ENCODE measurements around the gene PRKN.

PRKN gene

DNA sequence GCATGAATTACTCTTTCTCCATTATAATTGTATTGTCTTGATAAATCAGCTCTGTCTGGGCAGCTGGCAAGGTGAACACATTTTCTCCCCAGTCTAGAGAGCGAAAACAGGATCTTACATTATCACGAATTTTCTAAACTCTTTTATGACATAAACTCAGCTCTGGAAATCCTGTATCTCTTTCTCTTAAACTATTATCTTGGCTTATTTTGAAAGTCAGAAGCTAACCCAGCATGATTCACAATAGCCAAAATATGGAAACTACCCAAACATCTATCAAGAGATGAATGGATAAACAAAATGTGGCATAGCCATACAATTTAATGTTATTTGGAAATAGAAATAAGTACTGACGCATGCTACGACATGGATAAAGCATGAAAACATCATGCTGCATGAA lies 1427.8 kb downstream of the PRKN start:
- Histone ChIP-seq H3K36me3 (no peaks in the 10 kb centered on the region), H3K9ac (no peak overlapping the region), H3K4me1 (no peaks in the 10 kb centered on the region), H3K9me3 (replicated peaks in 1 of 11) (peaks cover 22 to 42% (median 32%) of the 10 kb centered on the region in 11 experiments; a peak in 21 of 22 replicates), H4K20me1 (no peaks in the 10 kb centered on the region), H3K27me3 (no peaks in the 10 kb centered on the region), H3K4me2 (no peak overlapping the region), H3K27ac (no peak overlapping the region), H3K4me3 (no peak overlapping the region)
- no peak for TF ChIP-seq Cebpa-rat (IDR thresholded peaks at IDR 0.05)
